ENCODE measurements around the gene POT1.
"Not testable (repeated sequence)": the region's sequence is repeated elsewhere in the genome, so short reads cannot be mapped to it uniquely, and the experiment has no call there.

Gene POT1, protein sequence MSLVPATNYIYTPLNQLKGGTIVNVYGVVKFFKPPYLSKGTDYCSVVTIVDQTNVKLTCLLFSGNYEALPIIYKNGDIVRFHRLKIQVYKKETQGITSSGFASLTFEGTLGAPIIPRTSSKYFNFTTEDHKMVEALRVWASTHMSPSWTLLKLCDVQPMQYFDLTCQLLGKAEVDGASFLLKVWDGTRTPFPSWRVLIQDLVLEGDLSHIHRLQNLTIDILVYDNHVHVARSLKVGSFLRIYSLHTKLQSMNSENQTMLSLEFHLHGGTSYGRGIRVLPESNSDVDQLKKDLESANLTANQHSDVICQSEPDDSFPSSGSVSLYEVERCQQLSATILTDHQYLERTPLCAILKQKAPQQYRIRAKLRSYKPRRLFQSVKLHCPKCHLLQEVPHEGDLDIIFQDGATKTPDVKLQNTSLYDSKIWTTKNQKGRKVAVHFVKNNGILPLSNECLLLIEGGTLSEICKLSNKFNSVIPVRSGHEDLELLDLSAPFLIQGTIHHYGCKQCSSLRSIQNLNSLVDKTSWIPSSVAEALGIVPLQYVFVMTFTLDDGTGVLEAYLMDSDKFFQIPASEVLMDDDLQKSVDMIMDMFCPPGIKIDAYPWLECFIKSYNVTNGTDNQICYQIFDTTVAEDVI

GRCh38 chr7:124929467-124930172 lies at the start of gene POT1:
POT1 (minus strand) TSS chr7:124929825; CDS start chr7:124897173, 32,652 bp downstream.
- DNase-seq, result peak; percentile 98

GRCh38 chr7:124975131-124975530 lies 45.5 kb upstream of the POT1 start:
- not testable (repeated sequence) for DNase-seq

GRCh38 chr7:124965553-124965952 lies 35.9 kb upstream of the POT1 start:
- no peak for DNase-seq

GRCh38 chr7:124959676-124960075 lies 30.1 kb upstream of the POT1 start:
- DNase-seq, result no peak

DNA sequence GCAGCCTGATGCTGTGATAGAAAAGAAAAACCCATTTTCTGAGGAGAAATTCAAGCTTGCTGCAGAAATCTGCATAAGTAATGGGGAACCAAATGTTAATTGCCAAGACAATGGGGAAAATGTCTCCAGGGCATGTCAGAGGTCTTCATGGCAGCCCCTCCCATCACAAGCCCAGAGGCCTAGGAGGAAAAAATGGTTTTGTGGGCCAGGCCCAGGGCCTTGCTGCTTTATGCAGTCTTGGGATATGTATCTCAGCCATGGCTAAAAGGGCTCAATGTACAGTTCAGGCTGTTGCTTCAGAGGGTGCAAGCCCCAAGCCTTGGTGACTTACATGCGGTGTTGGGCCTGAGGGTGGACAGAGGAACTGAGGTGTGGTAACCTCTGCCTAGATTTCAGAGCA lies 28.3 kb upstream of the POT1 start:
- DNase-seq, result not testable (repeated sequence)

DNA sequence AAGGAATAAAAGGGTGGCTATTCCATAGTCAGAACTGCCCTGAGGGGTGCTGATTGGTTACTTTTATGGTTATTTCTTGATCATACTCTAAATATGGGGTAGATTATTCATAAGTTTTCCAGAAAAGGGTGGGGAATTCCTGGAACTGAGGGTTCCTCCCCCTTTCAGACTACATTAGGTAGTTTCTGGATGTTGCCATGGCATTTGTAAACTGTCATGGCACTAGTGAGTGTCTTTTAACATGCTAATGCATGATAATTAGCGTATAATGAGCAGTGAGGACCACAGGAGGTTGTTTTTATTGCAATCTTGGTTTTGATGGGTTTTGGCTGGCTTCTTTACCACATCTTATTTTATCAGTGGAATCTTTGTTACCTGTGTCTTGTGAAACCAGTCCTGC lies 26.5 kb upstream of the POT1 start:
- DNase-seq, result no peak

GRCh38 chr7:124954790-124955189 lies 25.2 kb upstream of the POT1 start:
- DNase-seq, result no peak

DNA sequence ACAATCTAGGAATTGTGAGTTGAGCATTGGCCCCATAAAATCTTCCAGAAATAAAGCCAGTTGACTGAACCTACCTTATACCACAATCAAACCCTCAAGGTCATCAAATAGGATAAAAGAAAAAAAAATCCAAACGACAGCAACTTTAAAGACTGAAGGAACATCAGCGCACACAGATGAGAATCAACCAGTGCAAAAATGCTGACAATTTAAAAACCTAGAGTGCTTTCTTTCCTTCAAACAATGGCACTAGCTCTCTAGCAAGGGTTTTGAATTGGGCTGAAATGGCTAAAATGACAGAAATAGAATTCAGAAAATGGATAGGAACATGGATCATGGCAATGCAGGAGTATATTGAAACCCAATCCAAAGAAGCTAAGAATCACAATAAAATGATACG lies 16.1 kb upstream of the POT1 start:
- no peak for DNase-seq

DNA sequence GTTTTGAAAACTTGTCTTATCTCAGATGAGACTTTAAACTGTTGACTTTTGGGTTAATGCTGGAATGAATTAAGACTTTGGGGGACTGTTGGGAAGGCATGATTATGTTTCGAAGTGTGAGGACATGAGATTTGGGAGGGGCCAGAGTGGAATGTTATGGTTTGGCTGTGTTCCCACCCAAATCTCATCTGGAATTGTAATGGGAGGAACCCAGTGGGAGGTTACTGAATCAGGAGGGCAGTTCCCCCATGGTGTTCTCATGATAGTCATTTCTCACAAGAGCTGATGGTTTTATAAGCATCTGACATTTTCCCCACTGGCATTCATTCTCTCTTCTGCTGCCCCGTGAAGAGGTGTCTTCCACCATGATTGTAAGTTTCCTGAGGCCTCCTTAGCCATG lies 13.8 kb upstream of the POT1 start:
- no peak for DNase-seq

DNA sequence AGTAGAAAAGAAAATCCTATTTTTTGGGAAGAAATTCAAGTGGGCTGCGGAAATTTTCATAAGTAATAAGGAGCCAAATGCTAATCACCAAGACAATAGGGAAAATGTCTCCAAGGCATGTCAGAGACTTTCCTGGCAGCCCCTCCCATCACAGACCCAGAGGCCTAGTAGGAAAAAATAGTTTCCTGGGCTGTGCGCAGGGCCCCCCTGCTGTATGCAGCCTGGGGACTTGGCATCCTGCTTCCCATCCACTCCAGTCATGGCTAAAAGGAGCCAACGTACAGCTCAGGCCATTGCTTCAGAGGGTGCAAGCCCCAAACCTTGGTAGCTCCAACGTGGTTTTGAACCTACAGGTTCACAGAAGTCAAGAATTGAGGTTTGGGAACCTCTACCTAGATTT lies 12.8 kb upstream of the POT1 start:
- no peak for DNase-seq

DNA sequence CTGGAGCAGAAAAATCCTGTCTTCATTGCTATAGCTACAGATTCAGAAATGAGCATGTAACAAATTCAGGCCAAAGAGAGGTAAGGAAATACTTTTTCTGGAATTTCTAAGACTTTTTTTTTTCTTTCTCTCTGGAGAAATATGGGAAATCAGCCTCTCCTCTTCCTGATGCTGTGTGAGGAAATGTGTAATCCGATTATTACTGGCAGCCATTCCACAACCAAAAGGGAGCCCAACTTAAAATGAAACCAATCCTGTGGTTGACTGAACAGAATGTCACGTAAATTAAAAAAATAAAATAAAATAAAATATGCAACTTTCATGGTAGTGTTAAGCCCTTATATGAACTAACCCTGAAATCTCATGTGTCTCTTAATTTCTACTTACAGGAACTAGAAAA lies 10.7 kb upstream of the POT1 start:
- no peak for DNase-seq

- DNase-seq, result no peak
Observed at GRCh38 chr7:124938128-124938527, 8.5 kb upstream of the POT1 start.

DNA sequence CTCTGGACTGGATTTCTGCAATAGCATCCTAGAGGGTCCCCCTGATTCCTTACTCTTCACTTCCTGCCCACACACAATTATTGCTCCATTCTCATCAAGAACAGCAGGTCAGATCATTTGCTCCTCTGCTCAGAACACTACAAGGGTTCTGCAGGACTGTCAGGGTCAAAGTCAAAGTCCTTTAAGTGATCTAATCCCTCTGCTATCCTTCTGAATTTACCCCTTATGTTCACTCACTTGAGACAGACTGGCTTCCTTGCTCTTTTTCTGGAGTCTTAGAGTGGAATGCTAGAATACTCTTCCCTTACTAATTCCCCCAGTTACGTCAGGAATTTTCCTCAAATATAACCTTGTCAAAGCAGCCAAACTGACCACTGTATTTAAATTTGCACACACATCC lies 7.5 kb upstream of the POT1 start:
- DNase-seq, result no peak

DNA sequence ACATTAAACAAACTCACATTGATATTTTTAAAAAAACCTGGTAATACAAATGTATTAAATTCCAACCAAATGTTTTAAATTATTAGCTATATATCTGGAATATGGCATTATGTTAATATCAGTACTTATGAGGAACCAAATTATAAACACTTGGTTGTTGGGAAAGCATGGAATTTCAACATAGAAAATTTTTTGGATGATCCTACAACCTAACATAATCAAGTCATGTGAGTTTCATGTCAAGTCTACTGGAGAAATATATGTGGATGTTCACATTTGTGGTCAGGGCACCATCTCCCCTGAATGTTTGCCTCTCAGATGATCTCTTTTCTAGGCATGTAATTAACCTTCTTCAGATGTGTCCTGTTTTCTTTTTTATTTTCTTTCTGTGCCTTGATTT lies 5.2 kb upstream of the POT1 start:
- no peak for DNase-seq

DNA sequence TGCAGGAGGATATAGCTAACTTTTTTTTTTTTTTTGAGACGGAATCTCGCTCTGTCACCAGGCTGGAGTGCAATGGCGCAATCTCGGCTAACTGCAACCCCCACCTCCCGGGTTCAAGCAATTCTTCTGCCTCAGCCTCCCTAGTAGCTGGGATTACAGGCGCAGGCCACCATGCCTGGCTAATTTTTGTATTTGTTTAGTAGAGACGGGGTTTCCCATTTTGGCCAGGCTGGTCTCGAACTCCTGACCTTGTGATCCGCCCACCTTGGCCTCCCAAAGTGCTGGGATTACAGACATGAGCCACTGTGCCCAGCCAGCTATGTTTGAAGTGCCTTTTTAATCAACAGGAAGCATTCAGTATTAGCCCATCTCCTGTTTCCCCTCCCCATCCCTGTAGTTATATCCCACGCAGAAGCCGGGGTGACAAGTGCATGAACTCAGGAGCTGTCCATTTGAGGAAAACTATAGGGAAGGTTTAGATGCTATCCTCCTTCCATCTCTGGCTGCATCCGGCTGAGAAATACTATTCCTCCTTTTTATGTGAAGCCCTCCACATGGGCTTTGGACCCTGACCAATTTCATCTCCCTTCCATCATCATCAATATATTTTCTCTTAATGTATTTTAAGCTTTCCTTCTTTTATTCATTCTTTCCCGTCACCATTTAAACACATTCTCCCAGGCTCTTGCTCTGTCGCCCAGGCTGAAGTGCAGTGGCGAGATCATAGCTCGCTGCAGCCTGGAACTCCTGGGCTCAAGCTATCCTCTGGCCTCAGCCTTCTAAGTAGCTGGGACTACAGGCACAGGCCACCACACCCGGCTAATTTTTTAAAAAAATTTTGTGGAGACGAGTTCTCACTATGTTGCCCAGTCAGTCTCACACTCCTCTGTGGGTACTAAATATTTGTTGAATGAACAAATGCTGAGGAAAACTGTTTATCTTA lies 1.3 kb upstream of the POT1 start:
- no peak for DNase-seq

DNA sequence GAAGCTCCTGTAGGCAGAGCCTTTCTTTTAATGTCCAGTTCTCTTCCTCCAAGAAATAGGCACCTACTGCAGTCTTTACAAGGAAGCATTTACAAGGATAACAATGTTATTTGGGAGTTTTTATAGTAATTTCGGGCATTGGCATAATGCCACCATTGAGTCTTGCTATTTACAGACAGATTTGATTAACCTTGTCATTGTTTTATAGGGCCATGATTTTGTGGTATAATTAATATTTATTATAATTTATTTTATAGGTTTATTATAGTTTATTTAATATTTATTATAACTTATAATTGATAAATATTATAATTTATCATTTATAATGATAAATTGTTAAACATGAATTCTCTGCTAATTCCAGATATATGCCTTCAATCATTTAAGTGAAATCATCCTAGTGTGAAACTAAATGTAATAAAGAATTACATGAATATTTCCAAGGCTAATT lies 573 bp upstream of the POT1 start:
- DNase-seq, result no peak

GRCh38 chr7:124924906-124925305 lies 4.7 kb downstream of the POT1 start:
- no peak for DNase-seq

- DNase-seq, result no peak
Observed at GRCh38 chr7:124922200-124922599, 7.4 kb downstream of the POT1 start.

DNA sequence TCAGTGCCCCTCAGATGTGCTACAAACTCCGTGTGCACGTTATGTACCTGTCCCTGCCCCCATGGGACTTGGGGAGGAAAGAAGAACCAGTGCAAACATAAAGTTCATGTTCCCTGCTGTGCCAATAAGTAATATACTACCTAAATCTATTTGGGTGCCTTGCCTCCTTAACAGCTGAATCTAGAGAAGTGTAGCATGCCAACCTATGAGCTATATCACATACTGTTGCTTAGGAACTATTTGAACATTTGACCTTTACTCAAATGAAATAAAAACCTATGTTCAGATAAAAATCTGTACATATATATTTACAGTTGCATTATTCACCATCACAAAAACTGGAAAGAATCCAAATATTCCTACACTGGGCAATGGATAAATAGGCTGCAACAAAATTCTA lies 9.8 kb downstream of the POT1 start:
- no peak for DNase-seq

DNA sequence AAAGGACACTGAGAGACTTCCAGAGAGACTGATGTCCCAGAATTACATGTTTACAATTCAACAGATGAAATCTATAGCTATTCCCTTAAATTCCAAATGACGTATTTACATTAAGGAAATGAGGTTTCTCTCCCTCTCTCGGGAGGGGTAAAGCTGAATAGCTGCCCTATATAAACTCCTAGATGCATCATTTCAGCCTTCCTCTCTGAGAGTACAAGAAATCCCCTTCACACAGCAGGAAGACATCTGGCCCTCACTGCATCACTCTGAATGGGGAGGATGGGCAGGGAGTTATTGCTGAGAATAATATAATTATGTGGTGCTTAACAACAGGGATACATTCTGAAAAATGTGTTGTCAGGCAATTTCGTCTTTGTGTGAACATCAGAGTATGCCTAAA lies 11.0 kb downstream of the POT1 start:
- no peak for DNase-seq

- DNase-seq, result no peak
Observed at GRCh38 chr7:124915242-124915641, 14.4 kb downstream of the POT1 start.

DNA sequence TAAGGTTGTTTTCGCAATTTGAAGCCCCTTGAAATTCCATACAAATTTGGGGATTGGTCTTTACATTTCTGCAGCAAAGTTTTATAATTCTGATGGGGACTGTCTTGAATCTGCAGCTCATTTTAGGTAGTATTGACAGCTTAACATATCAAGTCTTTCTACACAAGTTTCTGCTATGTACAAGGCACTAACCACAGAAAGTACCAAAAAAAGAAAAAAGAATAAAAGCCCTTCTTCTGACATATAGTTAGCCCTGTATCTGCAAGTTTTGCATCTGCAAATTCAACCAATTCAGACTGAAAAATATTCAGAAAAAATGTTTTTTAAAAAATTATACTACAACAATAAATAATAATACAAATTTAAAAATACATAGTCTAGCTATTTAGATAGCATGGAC lies 15.3 kb downstream of the POT1 start:
- DNase-seq, result no peak

DNA sequence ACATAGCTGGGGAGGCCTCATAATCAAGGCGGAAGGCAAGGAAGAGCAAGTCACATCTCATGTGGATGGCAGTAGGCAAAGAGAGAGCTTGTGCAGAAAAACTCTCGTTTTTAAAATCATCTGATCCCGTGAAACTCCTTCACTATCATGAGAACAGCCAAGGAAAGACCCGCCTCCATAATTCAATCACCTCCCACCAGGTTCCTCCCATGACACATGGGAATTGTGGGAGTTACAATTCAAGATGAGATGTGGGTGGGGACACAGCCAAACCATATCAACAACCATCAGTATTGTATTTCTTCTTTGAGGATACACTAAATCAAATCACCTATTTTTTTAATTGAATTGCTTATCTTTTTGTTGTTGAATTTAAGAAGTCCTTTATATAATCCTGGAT lies 16.7 kb downstream of the POT1 start:
- no peak for DNase-seq

All from CD4-positive, alpha-beta T cell treated with Interferon alpha-2 for 1 hour (primary cell).